ENCODE data around the gene SS18L1. TPM values are rescaled to one million over a fixed set of nuclear protein-coding genes. Genes with fewer than 3 reads are reported as not detected.
"Not testable (repeated sequence)": the region's sequence is repeated elsewhere in the genome, so short reads cannot be mapped to it uniquely, and the experiment has no call there.

Gene SS18L1
- total RNA-seq, 1 experiment from 2014 or later = 10.7 TPM

DNA sequence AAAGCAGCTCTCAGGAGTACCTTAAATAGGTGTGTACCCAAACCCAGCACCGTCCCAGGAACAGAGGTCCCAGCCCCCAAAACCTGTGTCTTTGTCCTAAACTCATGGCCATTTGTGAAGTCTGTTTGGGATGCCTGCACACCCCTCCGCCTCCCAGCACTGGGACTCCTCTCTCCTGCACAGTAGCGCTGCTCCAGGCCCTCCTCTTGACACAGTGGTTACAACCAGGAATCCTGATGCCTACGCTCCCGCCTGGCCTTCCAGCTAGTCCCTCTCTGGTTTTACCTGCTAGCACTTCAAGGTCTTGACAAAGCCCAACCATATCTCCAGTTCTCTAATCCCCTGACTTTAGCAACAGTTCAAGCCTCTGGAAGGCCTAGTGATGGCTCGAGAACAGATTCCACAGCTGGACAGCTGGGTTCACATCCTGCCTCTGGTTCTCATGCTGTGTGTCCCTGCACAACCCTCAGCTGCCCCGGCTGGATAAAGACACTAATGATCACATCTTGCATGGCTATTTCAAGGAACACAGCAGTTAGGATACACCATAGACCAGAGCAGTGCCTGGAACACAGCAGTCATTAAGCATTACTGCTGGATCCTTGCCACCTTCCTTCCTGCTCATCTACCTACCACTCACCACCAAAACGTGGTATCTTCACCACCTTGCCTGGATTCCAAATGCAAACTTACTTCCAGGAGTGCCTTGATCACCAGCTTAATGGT, 5.9 kb upstream of the SS18L1 start:
- no peak for DNase-seq (ENCODE audit: low read depth)

DNA sequence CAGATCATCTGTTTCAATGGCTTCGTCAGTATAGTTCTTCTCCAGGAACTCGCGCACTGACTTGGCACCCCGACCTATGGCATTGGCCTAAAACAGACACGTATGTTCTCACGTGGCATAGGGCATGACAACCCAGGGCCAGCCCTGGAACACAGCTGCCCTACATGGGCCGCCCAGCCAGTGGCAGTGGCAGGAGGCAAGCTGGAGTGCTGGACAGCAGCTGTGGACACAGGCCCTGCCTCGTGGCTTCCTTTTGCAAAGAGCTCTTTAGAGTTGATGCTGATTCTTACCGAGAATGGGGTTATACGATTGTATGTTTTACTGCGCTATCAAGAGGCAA, 5.4 kb upstream of the SS18L1 start:
- DNase-seq (ENCODE audit: low read depth) = no peak

DNA sequence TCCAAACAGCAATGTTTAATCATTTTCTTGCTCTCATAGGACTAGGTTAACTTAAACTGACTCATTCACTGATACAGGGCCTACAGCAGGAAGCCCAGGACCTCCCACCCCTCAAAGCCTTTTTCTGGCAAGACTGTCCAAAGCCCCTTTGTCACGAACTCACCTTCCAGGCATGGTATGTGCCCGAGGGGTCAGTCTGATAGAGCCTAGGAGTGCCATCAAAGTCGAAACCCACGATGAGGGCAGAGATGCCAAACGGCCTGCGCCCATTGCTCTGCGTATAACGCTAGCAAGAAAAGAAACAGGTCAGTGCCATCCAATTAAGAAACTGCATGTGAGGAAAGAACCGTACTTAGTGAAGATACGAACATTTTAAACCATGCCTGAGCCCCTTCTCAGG, 4.7 kb upstream of the SS18L1 start:
- DNase-seq (ENCODE audit: low read depth) = no peak

DNA sequence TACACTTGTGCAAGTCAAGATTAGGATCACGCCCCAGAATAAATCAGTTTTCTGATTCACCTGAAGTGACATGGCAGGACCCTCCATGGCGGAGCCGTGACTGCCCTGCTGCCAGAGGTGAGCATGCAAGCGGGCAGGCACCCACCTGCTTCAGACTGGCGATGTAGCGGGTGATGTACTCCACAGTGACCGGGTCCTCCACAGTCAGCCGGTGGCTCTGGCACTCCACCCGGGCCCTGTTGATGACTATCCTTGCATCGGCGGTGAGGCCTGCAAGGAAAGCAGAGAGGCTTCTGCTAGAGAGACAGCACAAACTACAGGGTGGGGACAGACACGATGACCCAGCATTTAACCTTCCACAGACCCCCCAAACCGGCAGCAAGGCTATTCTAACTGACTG, 3.9 kb upstream of the SS18L1 start:
- DNase-seq (ENCODE audit: low read depth) = no peak

DNA sequence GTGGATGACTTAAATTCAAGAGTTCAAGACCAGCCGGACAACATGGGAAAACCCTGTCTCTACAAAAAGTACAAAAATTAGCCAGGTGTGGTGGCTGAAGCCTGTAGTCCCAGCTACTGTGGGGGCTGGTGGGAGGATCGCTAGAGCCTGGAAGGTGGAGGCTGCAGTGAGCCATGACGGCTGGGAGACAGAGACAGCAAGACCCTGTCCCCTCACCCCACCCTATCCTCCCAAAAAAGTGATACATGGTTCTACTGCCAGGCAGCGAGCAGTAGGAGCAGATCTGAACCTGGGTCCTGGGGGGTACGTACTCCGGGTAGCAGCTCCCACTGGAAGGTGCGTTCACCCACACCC, 2.5 kb upstream of the SS18L1 start:
- DNase-seq (ENCODE audit: low read depth) = no peak

DNA sequence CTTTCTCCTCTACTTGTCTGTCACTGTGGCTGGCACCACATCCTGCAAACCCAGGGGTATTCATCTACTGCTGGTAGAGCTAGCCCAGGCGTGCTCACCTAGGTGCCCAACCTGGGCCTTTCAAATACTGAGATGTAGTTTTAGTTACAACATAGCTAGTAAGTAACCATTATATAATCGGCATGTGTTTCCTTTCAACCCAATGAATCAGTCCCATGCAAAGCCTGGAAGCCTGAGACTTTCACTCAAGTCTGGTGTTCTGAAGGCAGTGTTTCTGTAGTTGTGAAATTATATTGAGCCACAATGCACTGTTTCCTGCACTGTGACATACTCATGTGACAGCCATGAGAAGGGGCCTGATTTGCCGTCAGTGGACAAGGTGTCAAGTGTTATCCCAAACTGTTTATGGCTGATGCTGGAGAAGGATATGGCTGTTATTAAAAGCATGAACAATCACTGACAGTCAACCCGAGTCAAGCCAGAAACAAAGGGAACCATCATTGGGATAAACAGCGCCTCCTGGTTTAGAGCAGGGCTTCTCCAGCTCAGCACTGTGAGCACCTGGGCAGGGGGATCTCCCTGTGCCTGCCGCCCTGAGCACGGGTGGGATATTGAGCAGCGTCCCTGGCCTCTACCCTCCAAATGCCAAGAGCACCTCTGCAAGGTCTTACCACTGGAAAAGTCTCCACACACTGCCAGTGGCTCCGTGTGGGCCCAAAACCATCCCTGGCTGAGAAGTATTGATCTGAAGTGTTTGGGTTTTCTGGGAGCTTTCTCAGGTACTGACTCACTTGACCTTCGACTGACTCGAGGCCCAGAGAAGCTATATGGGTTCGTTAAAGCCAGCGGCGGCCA, 1.9 kb upstream of the SS18L1 start:
- peak; percentile 33 for DNase-seq (ENCODE audit: low read depth)

DNA sequence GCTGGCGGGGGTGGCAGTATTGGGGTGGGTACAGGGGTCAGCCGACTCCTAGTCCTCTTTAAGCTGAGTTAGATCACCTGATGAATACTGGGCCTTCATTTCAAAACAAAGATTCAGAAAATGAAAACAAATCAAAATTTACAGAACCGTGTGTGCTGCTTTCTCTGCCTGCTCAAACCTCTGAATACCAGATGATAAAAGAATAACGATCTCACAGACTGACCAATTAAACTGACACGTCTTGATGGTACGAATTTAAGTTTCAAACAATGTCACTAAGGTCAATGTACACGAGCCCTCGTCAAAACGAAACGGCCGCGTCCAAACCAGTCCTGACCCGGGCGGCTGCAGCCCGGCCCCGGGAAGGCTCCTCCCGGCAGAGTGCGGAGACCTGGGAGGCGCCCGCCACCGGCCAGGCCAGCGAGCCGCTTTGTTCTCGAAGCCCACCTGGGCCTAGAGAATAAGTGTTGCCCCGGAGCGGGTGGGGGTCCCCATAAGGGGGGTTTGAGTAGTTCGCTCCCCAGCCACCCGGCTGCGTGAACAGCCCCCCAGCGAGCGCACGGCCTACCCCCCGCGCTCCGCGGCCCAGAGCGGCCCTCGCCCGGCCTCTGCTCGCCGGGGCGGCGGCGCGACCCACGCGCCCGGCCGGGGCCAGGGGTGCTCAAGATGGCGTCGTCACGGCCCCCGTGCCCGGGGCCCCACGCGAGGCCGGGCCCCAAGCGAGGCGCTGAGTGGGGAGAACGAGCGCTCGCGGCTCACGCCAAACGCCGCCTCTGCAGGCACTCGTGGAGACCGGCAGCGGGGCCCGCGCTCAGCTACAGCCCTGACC, 1.1 kb upstream of the SS18L1 start:
- DNase-seq (ENCODE audit: low read depth) = peak; percentile 19

DNA sequence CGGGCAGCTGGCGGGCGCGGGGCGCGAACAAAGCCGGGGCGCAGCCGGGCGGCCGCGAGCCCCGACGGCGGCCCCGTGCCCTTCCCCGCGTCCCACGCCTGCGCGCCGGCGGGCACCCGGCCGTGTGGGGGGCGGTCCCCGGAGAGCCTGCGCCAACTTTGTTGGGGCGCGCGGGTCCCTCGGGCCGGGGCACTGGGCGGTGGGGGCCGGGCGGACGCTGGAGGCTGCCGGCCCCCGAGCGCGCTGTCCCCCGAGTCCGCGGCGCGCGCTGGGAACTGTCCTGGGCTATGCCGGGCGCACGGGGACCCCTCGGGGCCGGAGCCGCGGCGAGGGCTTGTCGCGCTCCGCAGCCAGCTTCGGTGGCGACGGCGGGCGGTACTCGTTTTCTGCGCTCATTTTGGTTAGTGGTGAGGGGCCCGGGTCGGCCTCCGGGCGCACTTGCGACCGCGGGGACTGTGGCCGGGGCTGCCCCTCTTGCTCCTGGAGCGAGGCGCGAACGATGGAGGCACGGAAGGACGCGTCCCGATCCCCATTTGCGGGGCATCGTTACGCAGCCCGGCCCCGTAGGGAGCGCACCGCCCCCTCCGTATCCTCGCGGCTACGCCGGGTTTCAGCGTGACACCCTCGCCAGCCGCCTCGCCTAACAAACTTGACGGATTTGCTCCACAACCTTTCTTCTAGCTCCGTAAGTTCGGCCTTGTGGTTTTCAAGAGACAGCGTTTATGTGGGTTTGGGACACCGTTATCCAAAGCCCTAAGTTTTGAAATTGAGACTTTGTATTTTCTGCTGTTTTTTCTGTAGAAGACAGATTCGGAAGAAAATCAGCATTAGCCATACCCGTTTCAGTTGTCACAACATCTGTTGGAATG, 622 bp downstream of the SS18L1 start:
- peak; percentile 77 for DNase-seq (ENCODE audit: low read depth)

DNA sequence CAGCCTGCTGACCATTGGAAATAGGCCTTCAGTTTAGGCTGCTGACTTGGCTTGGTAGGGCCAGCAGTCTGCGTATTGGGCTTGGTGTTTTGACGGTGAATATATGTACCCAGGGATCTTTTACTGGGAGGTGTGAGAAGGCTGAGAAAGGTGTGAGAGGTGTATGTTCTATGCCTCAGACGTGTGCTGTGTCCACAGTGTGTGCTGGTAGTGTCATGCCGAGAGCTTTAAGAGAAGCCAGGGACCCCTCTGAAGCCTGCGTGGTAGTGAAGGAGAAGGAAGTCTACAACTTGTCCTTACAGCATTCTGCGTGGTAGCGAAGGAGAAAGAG, 2.1 kb downstream of the SS18L1 start:
- DNase-seq (ENCODE audit: low read depth) = no peak

DNA sequence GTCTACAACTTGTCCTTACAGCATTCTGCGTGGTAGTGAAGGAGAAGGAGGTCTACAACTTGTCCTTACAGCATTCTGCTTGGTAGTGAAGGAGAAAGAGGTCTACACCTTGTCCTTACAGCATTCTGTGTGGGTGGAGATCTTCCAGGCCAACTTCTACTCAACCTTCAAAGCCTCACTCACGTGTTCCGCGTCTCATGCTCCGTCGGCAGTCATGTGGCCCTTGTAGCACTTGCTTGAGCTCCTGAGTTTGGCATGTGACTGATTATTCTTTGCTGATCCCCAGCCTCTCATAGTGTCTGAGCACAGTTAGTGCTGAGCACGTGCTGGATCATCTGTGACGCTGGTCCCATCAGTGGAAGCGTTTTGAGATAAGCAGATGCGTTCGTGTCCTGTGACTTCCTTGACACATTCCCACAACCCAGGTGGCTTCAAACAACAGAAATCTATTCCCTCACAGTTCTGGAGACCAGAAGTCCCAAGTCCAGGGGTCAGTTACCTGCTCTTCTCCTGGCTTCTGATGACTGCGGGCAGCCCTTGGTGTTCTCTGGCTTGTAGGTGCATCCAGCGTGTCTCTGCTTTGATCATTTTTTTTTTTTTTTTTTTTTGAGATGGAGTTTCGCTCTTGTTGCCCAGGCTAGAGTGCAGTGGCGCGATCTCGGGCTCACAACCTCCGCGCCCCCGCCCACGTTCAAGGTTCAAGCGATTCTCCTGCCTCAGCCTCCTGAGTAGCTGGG, 2.6 kb downstream of the SS18L1 start:
- no peak for DNase-seq (ENCODE audit: low read depth)

DNA sequence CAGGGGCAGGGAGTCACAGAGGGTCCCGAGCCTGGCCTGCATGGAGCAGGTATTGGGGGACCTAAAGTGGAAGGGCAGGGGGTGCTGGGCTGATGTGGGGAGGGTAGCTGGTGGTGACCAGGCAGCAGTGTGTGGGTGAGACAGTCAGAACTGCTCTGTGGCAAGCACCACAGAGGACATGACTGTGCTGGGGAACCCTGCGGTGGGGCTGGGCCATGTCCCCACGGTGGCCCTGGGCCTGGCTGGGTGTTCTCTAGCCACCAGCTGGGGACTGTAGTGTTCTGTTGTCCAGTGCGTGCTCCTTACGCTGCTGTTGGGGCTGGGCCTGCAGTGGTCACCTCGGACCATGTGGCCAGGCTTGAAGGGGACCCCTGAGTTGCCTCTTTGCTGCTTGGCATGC, 3.6 kb downstream of the SS18L1 start:
- DNase-seq (ENCODE audit: low read depth) = no peak

DNA sequence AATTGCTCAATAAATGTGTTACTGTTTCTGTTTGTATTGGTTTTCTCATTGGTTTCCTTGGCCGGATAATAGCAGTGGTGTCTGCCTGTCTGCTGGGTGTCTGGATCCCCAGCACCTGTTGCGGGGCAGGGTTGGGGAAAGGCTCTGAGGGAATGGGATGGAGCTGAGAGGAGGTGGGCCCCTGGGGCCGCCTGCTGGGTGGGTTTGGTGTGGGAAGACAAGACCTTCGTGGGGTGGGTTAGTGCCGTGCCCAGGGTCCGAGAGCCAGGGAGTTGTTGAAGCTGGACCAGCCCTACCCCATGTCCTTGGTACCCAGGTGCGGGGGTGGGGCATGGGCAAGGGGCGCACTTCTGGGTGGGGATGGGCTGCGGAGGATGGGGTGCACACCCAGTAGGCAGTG, 4.0 kb downstream of the SS18L1 start:
- DNase-seq (ENCODE audit: low read depth) = no peak

DNA sequence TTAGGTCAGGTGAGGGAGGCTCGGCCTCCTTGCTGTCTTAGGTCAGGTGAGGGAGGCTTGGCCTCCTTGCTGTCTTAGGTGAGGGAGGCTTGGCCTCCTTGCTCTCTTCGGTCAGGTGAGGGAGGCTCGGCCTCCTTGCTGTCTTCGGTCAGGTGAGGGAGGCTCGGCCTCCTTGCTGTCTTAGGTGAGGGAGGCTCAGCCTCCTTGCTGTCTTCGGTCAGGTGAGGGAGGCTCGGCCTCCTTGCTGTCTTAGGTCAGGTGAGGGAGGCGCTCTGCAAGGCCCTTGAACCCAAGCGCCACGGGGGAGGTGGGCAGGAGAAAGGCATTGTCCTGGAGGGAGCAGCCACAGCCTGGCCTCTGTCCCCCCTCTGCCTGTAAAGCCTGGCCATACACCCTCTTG, 4.8 kb downstream of the SS18L1 start:
- DNase-seq (ENCODE audit: low read depth) = not testable (repeated sequence)

DNA sequence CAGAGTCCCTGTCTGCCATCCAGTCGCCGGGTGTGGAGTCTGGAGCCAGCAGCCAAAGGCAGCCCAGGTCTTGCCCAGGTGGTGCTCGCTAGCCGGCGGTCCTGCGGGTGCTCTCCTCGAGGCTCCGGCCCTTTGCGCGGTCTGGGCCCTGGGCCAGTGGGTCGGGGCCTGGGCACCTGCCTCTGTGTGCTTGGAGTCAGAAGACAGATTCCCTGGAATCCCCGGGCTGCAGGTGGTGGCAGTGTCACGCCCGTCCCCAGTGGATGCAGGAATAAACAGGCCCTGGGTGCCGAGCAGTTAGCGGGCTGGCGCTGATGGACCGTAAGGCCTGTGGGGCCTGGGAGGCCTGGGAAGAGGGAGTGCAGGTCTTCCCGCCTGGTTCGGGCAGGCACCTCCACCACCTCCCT, 5.3 kb downstream of the SS18L1 start:
- no peak for DNase-seq (ENCODE audit: low read depth)

DNA sequence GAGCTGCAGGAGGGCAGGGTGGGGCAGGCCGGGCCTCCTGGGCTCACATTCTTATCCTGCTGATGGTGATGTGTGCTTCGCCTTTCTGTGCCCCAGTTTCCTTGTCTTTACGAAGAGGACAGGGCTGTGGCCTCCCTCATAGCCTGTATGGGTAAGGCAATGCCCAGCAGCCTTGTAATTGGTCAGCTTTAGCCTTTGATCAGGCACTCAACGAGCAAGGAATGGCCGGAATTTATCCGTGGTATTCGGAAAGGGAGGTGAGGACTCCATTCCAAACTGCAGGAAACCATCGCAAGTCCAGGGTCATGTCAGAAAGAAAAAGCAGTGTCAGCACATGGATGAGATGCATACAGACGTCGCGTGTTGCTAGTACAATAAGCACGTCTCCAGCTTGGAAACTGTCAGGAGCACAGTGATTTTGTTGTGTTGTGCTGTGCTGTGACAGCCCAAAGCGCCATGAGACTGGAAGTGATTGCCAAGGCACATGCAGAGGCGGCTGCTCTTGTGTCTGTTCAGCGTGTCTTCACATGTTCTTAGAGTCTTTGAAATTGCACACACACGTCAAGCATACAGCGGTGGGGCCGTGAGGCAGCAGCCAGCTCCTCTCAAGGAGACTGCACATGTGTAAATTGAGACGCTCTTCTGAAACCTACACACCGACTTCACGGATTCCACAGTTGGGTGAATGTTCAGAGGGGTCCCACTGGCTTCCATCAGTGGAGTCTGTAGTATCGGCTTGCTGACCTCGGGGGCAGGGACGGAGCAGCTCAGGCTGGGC, 6.2 kb downstream of the SS18L1 start:
- DNase-seq (ENCODE audit: low read depth) = no peak

DNA sequence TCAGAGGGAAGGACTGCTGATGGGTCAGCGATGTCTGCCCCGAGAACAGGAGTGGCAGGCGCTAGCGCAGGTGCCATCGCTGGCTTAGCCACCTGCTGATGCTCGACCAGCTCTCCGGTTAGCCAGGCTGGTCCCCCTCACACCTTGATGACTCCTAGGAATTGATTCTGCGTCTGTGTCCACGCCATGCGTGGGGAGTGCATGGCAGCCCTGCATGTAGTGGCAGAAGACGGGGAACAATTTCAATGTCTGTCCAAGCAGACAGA, 6.7 kb downstream of the SS18L1 start:
- no peak for DNase-seq (ENCODE audit: low read depth)

DNA sequence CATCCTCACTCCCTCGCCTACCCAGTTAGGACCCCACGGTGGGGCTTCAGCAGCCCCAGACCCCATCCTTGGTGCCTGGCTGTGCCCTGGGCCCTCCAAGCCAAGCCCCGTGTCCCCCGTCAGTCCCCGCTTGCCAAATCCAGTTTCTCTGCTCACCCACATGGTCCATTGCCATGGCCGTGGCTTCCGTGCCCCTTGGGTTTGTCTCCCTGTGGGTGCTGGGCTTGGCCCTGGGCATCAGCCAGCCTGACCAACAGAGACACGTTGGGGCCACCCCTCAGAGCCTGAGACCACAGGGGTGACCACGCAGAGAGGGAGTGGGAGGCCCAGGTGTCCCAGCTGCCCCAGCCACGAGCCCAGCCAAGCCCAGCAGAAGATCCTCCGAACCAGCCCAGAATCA, 7.7 kb downstream of the SS18L1 start:
- no peak for DNase-seq (ENCODE audit: low read depth)

DNA sequence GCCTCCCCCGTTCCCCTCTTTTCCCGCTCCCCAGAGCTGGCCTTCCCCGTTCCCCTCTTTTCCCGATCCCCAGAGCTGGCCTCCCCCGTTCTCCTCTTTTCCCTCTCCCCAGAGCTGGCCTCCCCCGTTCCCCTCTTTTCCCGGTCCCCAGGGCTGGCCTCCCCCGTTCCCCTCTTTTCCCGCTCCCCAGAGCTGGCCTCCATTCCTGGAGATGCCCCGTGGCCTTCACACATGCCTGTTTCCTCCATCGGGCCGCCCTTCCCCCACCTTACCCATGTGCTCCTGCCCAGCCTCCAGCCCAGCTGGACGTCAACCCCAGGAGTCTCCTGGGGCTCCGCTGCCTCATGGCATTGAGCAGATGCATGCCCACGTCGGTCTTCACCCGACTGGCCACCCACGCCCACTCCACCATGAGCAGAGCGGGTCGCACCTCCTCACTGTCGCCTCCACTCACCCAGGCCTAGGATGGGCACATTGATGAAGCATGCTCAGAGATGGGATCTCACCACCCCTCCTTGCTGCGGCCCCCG, 8.3 kb downstream of the SS18L1 start:
- DNase-seq (ENCODE audit: low read depth) = no peak

DNA sequence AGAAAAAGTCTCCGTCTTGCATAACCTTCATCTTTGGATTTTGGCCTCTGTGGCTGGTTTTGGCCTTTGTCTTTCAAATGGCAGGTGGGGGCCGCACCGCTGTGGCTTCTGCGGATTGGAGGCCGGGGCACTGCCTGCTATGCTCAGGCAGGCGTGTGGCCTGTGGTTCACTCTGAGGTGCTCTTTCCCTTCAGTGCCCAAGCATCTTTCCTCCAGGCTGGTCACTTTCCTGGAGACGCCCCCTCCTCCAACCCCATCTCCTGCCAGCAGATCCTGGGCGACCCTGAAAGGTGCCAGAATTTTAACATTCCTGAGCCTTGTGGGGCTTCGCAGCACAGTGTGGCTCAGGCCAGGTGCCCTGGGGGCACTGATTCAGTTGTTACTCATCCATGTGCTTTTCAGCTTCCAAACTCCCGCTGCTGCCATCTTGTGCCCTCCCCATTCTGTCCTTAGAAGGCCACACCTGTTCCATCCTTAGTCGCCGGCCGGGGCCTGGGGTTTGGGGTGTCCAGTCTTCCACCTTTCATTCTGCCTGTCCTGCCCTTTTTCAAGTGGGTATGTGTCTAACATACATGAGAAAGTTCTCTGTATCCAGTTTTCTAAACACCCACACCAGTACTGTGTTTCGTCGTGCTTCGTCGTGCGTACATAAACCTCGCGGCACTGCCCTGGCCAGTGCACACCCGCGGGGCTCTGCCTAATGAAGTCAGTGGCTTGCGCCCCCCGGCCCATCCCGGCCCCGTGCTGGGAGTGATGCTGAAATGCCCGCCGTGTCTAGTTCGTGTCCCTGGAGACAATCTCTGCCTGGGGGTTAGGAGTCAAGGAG, 12.1 kb downstream of the SS18L1 start:
- peak; percentile 94 for DNase-seq (ENCODE audit: low read depth)

DNA sequence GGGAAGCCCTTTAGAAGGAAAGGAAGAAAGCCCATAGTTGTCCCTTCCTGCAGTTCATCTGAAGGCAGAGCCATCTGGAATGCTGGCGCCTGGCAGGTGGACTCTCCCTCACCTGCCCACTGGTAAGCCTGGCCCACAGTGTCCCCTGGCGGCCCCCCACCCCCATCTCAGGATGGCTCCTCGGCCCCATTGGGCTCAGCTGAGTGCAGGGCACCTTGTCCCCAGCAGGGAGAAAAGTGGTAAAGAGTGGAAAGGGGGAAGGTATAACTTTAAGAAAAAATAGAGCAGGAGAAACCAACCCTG, 12.6 kb downstream of the SS18L1 start:
- no peak for DNase-seq (ENCODE audit: low read depth)

Measured in RPMI7951 (cell line).